ENCODE measurements around the gene DTD1. TPM values are rescaled to one million over a fixed set of nuclear protein-coding genes. Genes with fewer than 3 reads are reported as not detected.

Gene DTD1
- total and polyA plus RNA-seq, 2 of the 13 experiments (the other 11 are each of a cell fraction or from before 2014, with no cell fraction given): 41.2 to 79.3 TPM

DNA sequence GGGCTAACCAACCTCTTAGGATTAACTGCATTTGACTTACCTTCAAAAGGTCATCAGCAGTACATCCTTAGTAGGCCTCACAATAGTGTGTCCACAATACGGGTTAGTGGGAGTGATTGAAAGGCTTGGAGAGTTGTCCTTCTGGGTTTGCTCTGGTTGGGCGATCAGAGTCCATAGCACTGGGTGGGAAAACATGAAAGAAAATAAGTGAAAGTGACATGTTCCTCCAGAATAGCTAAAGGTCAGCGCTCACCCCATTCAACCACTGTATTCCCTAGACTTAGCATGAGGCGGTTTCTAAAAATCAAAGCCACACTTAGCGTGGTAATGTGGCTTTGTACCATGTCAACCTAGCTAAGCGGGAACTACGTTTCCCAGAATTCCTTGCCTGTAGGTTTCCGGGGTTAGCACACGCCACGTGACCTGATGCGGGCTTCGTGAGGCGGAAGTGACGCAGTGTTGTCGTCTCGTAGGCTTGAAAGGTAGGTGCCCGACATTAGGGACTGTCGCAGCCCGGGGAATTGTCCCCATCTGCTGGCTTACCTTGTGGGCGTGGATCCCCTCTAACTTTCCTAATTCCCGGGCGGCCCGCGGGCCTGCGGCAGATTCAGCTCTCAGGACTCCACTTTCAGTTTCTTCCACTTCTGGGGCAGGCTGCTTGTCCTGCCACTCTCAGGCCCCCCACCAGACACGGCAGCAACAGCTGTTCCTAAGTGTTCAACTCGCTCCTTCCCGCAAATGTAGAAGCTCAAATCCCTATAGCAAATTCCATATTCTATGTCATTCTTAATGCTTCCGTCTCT, 206.0 kb downstream of the DTD1 start (continued):
- TF ChIP-seq ZNF121 (CRISPR knock-in tag; IDR thresholded peaks at IDR 0.05): no peak
- no peak for TF ChIP-seq ZNF430 (CRISPR knock-in tag; IDR thresholded peaks at IDR 0.05)
- TF ChIP-seq SNAPC2 (CRISPR knock-in tag; IDR thresholded peaks at IDR 0.05): peak; percentile 51; the same call in 1 of the 2 replicates
- TF ChIP-seq FOXK2 (IDR thresholded peaks at IDR 0.05): peak; percentile 55
- TF ChIP-seq, protein P1, sequence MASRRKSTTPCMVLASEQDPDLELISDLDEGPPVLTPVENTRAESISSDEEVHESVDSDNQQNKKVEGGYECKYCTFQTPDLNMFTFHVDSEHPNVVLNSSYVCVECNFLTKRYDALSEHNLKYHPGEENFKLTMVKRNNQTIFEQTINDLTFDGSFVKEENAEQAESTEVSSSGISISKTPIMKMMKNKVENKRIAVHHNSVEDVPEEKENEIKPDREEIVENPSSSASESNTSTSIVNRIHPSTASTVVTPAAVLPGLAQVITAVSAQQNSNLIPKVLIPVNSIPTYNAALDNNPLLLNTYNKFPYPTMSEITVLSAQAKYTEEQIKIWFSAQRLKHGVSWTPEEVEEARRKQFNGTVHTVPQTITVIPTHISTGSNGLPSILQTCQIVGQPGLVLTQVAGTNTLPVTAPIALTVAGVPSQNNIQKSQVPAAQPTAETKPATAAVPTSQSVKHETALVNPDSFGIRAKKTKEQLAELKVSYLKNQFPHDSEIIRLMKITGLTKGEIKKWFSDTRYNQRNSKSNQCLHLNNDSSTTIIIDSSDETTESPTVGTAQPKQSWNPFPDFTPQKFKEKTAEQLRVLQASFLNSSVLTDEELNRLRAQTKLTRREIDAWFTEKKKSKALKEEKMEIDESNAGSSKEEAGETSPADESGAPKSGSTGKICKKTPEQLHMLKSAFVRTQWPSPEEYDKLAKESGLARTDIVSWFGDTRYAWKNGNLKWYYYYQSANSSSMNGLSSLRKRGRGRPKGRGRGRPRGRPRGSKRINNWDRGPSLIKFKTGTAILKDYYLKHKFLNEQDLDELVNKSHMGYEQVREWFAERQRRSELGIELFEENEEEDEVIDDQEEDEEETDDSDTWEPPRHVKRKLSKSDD (CRISPR knock-in tag; IDR thresholded peaks at IDR 0.05; ENCODE audit: low read depth): peak; percentile 79
- 0 out of 2 replicates have a peak, but pooled peaks have one; percentile 53 for TF ChIP-seq ZNF343 (CRISPR knock-in tag; IDR thresholded peaks at IDR 0.05)
- peak; percentile 98 for TF ChIP-seq BRCA1 (CRISPR knock-in tag; IDR thresholded peaks at IDR 0.05)
- TF ChIP-seq ZNF263 (CRISPR knock-in tag; IDR thresholded peaks at IDR 0.05): peak; percentile 71
- peak; percentile 89 for TF ChIP-seq ZNF138 (CRISPR knock-in tag; IDR thresholded peaks at IDR 0.05; ENCODE audit: low read depth)
- TF ChIP-seq ZNF629 (CRISPR knock-in tag; conservative IDR thresholded peaks at IDR 0.05): no peak
- TF ChIP-seq ZNF749 (CRISPR knock-in tag; IDR thresholded peaks at IDR 0.05; ENCODE audit: borderline replicate concordance): peak; percentile 76; the same call in 1 of the 2 replicates
- TF ChIP-seq ZNF709 (CRISPR knock-in tag; IDR thresholded peaks at IDR 0.05): peak; percentile 76; the same call in 1 of the 2 replicates
- no peak for TF ChIP-seq MATR3 (CRISPR knock-in tag; IDR thresholded peaks at IDR 0.05)
- no peak for TF ChIP-seq REPIN1 (CRISPR knock-in tag; IDR thresholded peaks at IDR 0.05; ENCODE audit: borderline replicate concordance, low read depth)
- TF ChIP-seq, protein P2, sequence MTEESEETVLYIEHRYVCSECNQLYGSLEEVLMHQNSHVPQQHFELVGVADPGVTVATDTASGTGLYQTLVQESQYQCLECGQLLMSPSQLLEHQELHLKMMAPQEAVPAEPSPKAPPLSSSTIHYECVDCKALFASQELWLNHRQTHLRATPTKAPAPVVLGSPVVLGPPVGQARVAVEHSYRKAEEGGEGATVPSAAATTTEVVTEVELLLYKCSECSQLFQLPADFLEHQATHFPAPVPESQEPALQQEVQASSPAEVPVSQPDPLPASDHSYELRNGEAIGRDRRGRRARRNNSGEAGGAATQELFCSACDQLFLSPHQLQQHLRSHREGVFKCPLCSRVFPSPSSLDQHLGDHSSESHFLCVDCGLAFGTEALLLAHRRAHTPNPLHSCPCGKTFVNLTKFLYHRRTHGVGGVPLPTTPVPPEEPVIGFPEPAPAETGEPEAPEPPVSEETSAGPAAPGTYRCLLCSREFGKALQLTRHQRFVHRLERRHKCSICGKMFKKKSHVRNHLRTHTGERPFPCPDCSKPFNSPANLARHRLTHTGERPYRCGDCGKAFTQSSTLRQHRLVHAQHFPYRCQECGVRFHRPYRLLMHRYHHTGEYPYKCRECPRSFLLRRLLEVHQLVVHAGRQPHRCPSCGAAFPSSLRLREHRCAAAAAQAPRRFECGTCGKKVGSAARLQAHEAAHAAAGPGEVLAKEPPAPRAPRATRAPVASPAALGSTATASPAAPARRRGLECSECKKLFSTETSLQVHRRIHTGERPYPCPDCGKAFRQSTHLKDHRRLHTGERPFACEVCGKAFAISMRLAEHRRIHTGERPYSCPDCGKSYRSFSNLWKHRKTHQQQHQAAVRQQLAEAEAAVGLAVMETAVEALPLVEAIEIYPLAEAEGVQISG (CRISPR knock-in tag; IDR thresholded peaks at IDR 0.05): peak; percentile 97
- no peak for TF ChIP-seq ZNF496 (CRISPR knock-in tag; IDR thresholded peaks at IDR 0.05; ENCODE audit: insufficient replicate concordance)
- no peak for TF ChIP-seq ZNF382 (CRISPR knock-in tag; IDR thresholded peaks at IDR 0.05; ENCODE audit: borderline replicate concordance)
- peak; percentile 82 for TF ChIP-seq ZNF761 (CRISPR knock-in tag; conservative IDR thresholded peaks at IDR 0.05)
- no peak for TF ChIP-seq HNRNPK (IDR thresholded peaks at IDR 0.05; ENCODE audit: low read depth, low read length, poor library complexity, severe bottlenecking)
- TF ChIP-seq ZNF282 (IDR thresholded peaks at IDR 0.05; ENCODE audit: partially characterized antibody): no peak
- TF ChIP-seq, protein P3, sequence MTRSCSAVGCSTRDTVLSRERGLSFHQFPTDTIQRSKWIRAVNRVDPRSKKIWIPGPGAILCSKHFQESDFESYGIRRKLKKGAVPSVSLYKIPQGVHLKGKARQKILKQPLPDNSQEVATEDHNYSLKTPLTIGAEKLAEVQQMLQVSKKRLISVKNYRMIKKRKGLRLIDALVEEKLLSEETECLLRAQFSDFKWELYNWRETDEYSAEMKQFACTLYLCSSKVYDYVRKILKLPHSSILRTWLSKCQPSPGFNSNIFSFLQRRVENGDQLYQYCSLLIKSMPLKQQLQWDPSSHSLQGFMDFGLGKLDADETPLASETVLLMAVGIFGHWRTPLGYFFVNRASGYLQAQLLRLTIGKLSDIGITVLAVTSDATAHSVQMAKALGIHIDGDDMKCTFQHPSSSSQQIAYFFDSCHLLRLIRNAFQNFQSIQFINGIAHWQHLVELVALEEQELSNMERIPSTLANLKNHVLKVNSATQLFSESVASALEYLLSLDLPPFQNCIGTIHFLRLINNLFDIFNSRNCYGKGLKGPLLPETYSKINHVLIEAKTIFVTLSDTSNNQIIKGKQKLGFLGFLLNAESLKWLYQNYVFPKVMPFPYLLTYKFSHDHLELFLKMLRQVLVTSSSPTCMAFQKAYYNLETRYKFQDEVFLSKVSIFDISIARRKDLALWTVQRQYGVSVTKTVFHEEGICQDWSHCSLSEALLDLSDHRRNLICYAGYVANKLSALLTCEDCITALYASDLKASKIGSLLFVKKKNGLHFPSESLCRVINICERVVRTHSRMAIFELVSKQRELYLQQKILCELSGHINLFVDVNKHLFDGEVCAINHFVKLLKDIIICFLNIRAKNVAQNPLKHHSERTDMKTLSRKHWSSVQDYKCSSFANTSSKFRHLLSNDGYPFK (CRISPR knock-in tag; IDR thresholded peaks at IDR 0.05; ENCODE audit: borderline replicate concordance): peak; percentile 76; the same call in 1 of the 2 replicates
- peak; percentile 76 for TF ChIP-seq MXD4 (CRISPR knock-in tag; IDR thresholded peaks at IDR 0.05)
